Esophagus muscularis mucosa (tissue), 4 donors: ENCODE results near the gene ADGRB3. TPM values are rescaled to one million over a fixed set of nuclear protein-coding genes. Genes with fewer than 3 reads are reported as not detected.

Source experiments
- DNase-seq: peaks from one replicate; pipeline ENCODE4 v3.0.0-alpha.2; 2017; ENCODE audit errors: extremely low spot score
- H3K27ac ChIP-seq, 4 donors: fragments of 200-600 bp; sonication (generic); replicated peaks in 1 of 4; 1 replicate in 3 of 4; 2 replicates in 1 of 4; pipeline ENCODE4 v1.5.1; 2016 to 2019; ENCODE audit warnings: mild to moderate bottlenecking in 1 of 4
- H3K27me3 ChIP-seq, 4 donors: fragments of 200-600 bp; sonication (generic); one replicate each; pipeline versions ENCODE4 v1.5.1 to v1.6.0; 2016 to 2019
- H3K36me3 ChIP-seq, 4 donors: fragments of 200-600 bp; sonication (generic); one replicate each; pipeline ENCODE4 v1.5.1; 2016 to 2019
- H3K4me1 ChIP-seq, 4 donors: fragments of 200-600 bp; sonication (generic); one replicate each; pipeline ENCODE4 v1.5.1; 2016 to 2019
- H3K4me3 ChIP-seq, 4 donors: fragments of 200-600 bp; sonication (generic); 1 replicate in 2 of 4; 2 replicates in 2 of 4; pipeline ENCODE4 v1.5.1; 2016 to 2019; ENCODE audit warnings: mild to moderate bottlenecking in 4 of 4, moderate library complexity in 1 of 4
- H3K9me3 ChIP-seq, 4 donors: fragments of 200-600 bp; sonication (generic); 1 replicate in 3 of 4; 2 replicates in 1 of 4; pipeline ENCODE4 v1.5.1; 2016 to 2019
- EP300 ChIP-seq: sonication (generic); formaldehyde crosslinking; IDR thresholded peaks from one replicate; pipeline ENCODE4 v1.6.1; 2017; ENCODE audit warnings: antibody characterized with exemption
- POLR2A ChIP-seq: fragments of 450-650 bp; IDR thresholded peaks from one replicate; pipeline ENCODE4 v1.6.1; 2017; ENCODE audit warnings: antibody characterized with exemption, moderate library complexity, mild to moderate bottlenecking, low read depth
- POLR2AphosphoS5 ChIP-seq, 2 donors: sonication (generic); formaldehyde crosslinking; IDR thresholded peaks; one replicate each; pipeline ENCODE4 v1.6.1; 2017; ENCODE audit warnings: antibody characterized with exemption in 2 of 2
- WGBS: methylation state at CpG from one replicate; pipeline ENCODE4 v1.1.5; 2018; 5-methylcytosine and 5-hydroxymethylcytosine counted together
- intact Hi-C: fragments of 100-400 bp; cut with DNase I; formaldehyde crosslinking; loops from one replicate; pipeline ENCODE4 v1.15.1; 2023
- total RNA-seq, 4 donors: library from RNA; depleted of rRNA; stranded (reverse); fragments of >200 nt; gene quantifications; one replicate each; pipeline versions ENCODE4 v1.1.0 to v1.2.1, GENCODE V29; 2016
- TF ChIP-seq, protein P1 (sequence below), 3 experiments: fragments of 200-600 bp in 2 of 3; fragments of 450-650 bp in 1 of 3; sonication (generic) in 2 of 3; IDR thresholded peaks; one replicate each; pipeline ENCODE4 v1.5.1; 2017 to 2019; ENCODE audit warnings: antibody characterized with exemption in 3 of 3, mild to moderate bottlenecking in 2 of 3, moderate library complexity in 1 of 3

ADGRB3 gene
- total RNA-seq, 4 donors from 2014 or later: 4.9 to 6.3 (median 5.8) TPM

DNA sequence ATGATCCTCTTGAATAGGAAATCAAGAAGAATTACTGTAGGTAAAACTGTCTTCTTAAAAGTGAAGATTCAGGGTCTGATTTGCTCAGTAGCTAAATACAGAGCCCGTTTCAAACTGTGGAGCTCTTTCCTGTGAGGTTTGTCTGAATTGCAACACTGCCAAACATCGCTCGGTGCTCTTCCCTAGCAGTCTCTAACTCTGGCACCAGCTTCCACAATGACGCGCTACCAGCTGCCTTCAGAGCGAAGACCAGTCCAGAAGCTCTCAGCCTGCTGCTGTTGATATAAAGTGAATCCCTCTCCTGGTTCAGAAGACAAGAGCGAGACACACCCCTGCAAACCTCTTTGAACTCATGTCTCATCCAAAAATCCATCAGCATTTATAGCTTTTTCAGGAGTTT lies 714.7 kb downstream of the ADGRB3 start:
- no peaks in the 10 kb centered on the region for H3K9me3 ChIP-seq
- no peak overlapping the region for H3K27ac ChIP-seq
- H3K36me3 ChIP-seq: no peaks in the 10 kb centered on the region
- DNase-seq: no peak
- no peaks in the 10 kb centered on the region for H3K27me3 ChIP-seq
- no peaks in the 10 kb centered on the region for H3K4me1 ChIP-seq
- TF ChIP-seq POLR2AphosphoS5 (IDR thresholded peaks at IDR 0.05): no peak
- TF ChIP-seq EP300: no peak
- TF ChIP-seq, protein P1, sequence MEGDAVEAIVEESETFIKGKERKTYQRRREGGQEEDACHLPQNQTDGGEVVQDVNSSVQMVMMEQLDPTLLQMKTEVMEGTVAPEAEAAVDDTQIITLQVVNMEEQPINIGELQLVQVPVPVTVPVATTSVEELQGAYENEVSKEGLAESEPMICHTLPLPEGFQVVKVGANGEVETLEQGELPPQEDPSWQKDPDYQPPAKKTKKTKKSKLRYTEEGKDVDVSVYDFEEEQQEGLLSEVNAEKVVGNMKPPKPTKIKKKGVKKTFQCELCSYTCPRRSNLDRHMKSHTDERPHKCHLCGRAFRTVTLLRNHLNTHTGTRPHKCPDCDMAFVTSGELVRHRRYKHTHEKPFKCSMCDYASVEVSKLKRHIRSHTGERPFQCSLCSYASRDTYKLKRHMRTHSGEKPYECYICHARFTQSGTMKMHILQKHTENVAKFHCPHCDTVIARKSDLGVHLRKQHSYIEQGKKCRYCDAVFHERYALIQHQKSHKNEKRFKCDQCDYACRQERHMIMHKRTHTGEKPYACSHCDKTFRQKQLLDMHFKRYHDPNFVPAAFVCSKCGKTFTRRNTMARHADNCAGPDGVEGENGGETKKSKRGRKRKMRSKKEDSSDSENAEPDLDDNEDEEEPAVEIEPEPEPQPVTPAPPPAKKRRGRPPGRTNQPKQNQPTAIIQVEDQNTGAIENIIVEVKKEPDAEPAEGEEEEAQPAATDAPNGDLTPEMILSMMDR (IDR thresholded peaks at IDR 0.05): no peak
- TF ChIP-seq POLR2A: no peak
- no peak overlapping the region for H3K4me3 ChIP-seq
- intact Hi-C loops: no loop called here
- 65% methylated on average over 7 of the region's 7 CpGs for WGBS

DNA sequence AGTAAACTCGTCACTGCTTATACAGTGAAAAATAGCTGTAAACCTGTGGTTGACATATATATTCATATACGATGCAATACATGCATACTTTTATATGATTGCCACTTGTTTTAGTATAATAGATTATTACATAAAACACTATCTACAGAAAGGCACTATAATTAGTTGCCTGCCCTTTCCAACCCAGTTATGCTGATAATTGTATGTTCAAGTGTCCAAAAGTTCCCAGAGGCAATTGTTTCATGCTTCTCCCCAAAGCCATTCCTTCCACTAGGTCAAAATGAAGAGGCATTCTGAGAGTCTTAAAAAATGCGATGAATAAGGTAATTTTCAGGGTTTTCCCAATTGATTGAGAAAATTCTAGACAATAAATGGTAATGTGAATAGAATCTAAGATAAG lies 727.1 kb downstream of the ADGRB3 start:
- H3K4me1 ChIP-seq: no peaks in the 10 kb centered on the region
- TF ChIP-seq, protein P1 (IDR thresholded peaks at IDR 0.05): no peak
- TF ChIP-seq EP300 (no peak), POLR2A (no peak), POLR2AphosphoS5 (IDR thresholded peaks at IDR 0.05) (no peak)
- no peaks in the 10 kb centered on the region for H3K27me3 ChIP-seq
- no peaks in the 10 kb centered on the region for H3K9me3 ChIP-seq
- intact Hi-C loops: no loop called here
- DNase-seq: no peak
- no peaks in the 10 kb centered on the region for H3K36me3 ChIP-seq
- WGBS: 90% methylated on average over 3 of the region's 3 CpGs
- H3K27ac ChIP-seq: no peak overlapping the region
- H3K4me3 ChIP-seq: no peak overlapping the region

DNA sequence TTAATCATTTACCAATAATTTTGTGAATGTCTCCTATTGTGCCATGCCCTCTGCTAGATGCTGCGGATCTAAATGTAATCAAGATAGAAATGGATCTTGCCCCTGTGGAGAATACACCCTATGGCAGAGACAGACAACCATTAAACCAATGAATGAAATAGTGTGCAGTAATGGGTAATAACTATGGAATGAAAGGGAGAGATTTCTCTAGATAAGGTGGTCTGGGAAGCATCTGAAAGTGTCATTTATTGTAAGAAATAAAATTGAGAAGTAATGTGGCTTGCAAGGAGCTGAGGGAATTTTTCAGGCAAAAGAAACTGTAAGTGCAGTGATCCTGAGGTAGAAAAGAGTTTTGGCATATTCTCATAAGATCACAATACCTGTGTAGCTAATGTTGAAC lies 731.7 kb downstream of the ADGRB3 start:
- no peak for DNase-seq
- H3K27ac ChIP-seq: no peak overlapping the region
- H3K36me3 ChIP-seq: no peaks in the 10 kb centered on the region
- H3K4me1 ChIP-seq: no peaks in the 10 kb centered on the region
- TF ChIP-seq POLR2AphosphoS5 (IDR thresholded peaks at IDR 0.05) (no peak), EP300 (no peak), POLR2A (no peak)
- TF ChIP-seq, protein P1 (IDR thresholded peaks at IDR 0.05): no peak
- H3K4me3 ChIP-seq: no peak overlapping the region
- no peaks in the 10 kb centered on the region for H3K27me3 ChIP-seq
- intact Hi-C loops: no loop called here
- no peaks in the 10 kb centered on the region for H3K9me3 ChIP-seq
- 92% methylated on average over 1 of the region's 1 CpG for WGBS

DNA sequence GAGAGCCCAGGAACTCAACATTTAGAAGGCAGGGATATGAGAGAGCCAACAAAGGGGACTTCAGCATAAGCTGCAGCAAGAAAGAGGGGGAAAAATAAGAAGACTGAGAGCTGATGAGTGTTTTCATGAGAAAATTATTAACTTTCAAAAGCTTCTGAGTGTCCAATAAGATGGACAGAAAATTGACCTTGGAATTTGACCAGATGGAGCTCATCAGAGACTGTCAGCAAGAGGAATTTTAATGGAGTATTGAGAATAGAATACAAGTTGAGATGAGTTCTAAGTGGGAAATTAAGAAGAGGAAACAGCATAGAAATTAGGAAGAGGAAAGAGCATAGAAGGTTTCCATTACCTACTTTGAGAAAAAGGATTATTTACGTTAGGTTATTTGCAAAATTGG lies 733.5 kb downstream of the ADGRB3 start:
- no peak for TF ChIP-seq EP300
- TF ChIP-seq, protein P1 (IDR thresholded peaks at IDR 0.05): no peak
- no peak for TF ChIP-seq POLR2AphosphoS5 (IDR thresholded peaks at IDR 0.05)
- no peak for TF ChIP-seq POLR2A
- no peak overlapping the region for H3K4me3 ChIP-seq
- H3K36me3 ChIP-seq: no peaks in the 10 kb centered on the region
- H3K27ac ChIP-seq: no peak overlapping the region
- intact Hi-C loops: no loop called here
- 88% methylated on average over 1 of the region's 1 CpG for WGBS
- no peaks in the 10 kb centered on the region for H3K4me1 ChIP-seq
- H3K27me3 ChIP-seq: no peaks in the 10 kb centered on the region
- H3K9me3 ChIP-seq: no peaks in the 10 kb centered on the region
- DNase-seq: no peak

DNA sequence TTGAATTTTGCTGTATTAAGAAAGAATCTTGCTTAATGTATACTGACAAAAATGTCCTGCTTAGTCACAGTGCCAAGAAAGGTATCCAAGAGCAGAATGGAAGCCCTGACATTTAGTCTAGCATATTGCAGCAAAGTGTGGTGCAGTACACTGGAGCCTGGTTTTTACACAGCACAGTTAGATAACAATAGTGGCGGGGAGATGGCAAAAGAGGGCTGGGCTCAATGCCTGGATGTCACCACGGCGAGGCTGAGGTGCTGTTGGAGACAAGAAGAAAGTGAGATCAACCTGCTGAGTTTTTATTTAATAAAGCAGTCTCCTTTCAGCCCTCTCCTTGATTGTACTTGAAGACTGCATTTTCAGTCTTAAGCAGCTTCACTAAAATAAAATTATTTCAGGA lies 735.7 kb downstream of the ADGRB3 start:
- H3K9me3 ChIP-seq: no peaks in the 10 kb centered on the region
- no peak overlapping the region for H3K27ac ChIP-seq
- 71% methylated on average over 3 of the region's 3 CpGs for WGBS
- H3K4me1 ChIP-seq: no peaks in the 10 kb centered on the region
- no peak overlapping the region for H3K4me3 ChIP-seq
- intact Hi-C loops: no loop called here
- DNase-seq: no peak
- H3K36me3 ChIP-seq: no peaks in the 10 kb centered on the region
- TF ChIP-seq POLR2AphosphoS5 (IDR thresholded peaks at IDR 0.05): no peak
- no peak for TF ChIP-seq EP300
- TF ChIP-seq POLR2A: no peak
- TF ChIP-seq, protein P1 (IDR thresholded peaks at IDR 0.05): no peak
- no peaks in the 10 kb centered on the region for H3K27me3 ChIP-seq
